GM12892 (cell line): ENCODE results near the gene ANXA6.

Experiments
- POLR2A ChIP-seq: IDR thresholded peaks from 2 replicates; pipeline ENCODE4 v1.6.1; 2011; ENCODE audit warnings: low read depth, low read length, control low read depth
- POLR2AphosphoS5 ChIP-seq: IDR thresholded peaks from 2 replicates; pipeline ENCODE4 v1.6.1; 2011; ENCODE audit warnings: low read depth, low read length, control low read depth

GRCh38 chr5:151097820-151098767 is 59.5 kb downstream of the ANXA6 start:
- TF ChIP-seq POLR2AphosphoS5 (peak; percentile 12; the same call in 1 of the 2 replicates), POLR2A (no peak)
